ENCODE measurements around the gene DPY19L1. TPM values are rescaled to one million over a fixed set of nuclear protein-coding genes. Genes with fewer than 3 reads are reported as not detected.

The DPY19L1 gene
- total RNA-seq, 1 experiment from 2014 or later, result 14.3 TPM

DNA sequence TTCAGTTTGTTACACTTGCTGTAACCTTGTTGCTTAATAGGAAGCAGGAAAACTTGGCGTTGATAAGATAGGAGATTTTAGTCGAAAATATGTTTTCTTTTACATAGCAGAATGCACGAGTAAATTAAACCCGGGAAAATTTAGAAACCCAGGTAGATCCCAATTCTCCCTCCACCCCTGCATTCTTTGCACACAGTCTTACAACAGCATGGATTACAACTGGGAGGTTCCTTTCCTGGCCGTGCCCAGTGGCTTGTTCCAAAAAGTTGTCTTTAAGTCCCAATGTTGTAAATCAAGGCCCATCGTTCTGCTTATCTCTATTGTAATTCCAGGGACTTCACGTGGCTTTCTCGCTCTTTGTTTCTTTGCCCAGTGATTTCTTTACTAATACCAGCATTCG, 1.1 kb upstream of the DPY19L1 start:
- Histone ChIP-seq H3K79me2 (ENCODE audit: insufficient read depth, low read length) (peaks cover 9% of the 10 kb centered on the region; the same call in 1 of the 2 replicates), H4K5ac (ENCODE audit: insufficient read length, low read depth, low read length) (no peak overlapping the region), H4K8ac (replicated peaks; ENCODE audit: insufficient read length, low read depth, low read length) (no peak overlapping the region), H3K27me3 (ENCODE audit: insufficient read depth, low read length) (no peaks in the 10 kb centered on the region), H3K4ac (ENCODE audit: low read depth, low read length) (no peak overlapping the region), H3K23me2 (ENCODE audit: insufficient read length, low read depth, low read length, poor library complexity, severe bottlenecking) (peaks cover 8% of the 10 kb centered on the region), H2BK12ac (ENCODE audit: insufficient read length, low read depth, low read length) (no peak overlapping the region), H2AK5ac (ENCODE audit: insufficient read length, low read length) (no peak overlapping the region), H2AFZ (ENCODE audit: low read length) (no peak overlapping the region), H2BK120ac (ENCODE audit: low read depth, low read length, poor library complexity, severe bottlenecking) (no peak overlapping the region), H2BK15ac (ENCODE audit: low read depth, low read length) (no peak overlapping the region), H4K20me1 (ENCODE audit: control insufficient read depth, insufficient read depth, insufficient read length) (no peaks in the 10 kb centered on the region), H4K91ac (ENCODE audit: insufficient read length, low read depth, low read length) (no peak overlapping the region), H2BK5ac (ENCODE audit: insufficient read length, low read length) (no peak overlapping the region), H3K4me2 (ENCODE audit: insufficient read depth, insufficient read length, low read length) (peak overlapping the region; percentile 78), H3K4me1 (ENCODE audit: insufficient read depth, low read length) (no peaks in the 10 kb centered on the region), H3K79me1 (ENCODE audit: insufficient read depth, low read depth, low read length, poor library complexity, severe bottlenecking) (peaks cover 2% of the 10 kb centered on the region), H3K14ac (ENCODE audit: insufficient read depth, low read length) (no peak overlapping the region), H3T11ph (ENCODE audit: low read length) (no peak overlapping the region), H3K23ac (ENCODE audit: insufficient read length, low read depth, low read length) (no peak overlapping the region), H3K27ac (ENCODE audit: insufficient read length, low read depth, low read length) (no peak overlapping the region), H3K9ac (ENCODE audit: extremely low read depth, insufficient read length, low read length) (no peak overlapping the region), H3K56ac (ENCODE audit: insufficient read length, low read depth, low read length) (no peak overlapping the region), H3K9me3 (ENCODE audit: control insufficient read depth, low read depth, low read length) (no peaks in the 10 kb centered on the region), H3K18ac (ENCODE audit: insufficient read length, low read depth, low read length) (no peak overlapping the region), H2BK20ac (ENCODE audit: low read depth, low read length, poor library complexity, severe bottlenecking) (no peak overlapping the region)
- DNase-seq, result no peak
- TF ChIP-seq, protein P1, sequence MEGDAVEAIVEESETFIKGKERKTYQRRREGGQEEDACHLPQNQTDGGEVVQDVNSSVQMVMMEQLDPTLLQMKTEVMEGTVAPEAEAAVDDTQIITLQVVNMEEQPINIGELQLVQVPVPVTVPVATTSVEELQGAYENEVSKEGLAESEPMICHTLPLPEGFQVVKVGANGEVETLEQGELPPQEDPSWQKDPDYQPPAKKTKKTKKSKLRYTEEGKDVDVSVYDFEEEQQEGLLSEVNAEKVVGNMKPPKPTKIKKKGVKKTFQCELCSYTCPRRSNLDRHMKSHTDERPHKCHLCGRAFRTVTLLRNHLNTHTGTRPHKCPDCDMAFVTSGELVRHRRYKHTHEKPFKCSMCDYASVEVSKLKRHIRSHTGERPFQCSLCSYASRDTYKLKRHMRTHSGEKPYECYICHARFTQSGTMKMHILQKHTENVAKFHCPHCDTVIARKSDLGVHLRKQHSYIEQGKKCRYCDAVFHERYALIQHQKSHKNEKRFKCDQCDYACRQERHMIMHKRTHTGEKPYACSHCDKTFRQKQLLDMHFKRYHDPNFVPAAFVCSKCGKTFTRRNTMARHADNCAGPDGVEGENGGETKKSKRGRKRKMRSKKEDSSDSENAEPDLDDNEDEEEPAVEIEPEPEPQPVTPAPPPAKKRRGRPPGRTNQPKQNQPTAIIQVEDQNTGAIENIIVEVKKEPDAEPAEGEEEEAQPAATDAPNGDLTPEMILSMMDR (conservative IDR thresholded peaks at IDR 0.05), result no peak
- Mint-ChIP-seq H3K36me3 (ENCODE audit: insufficient read depth in 1 of 3, low read depth in 3 of 3) (no peaks in the 10 kb centered on the region), H3K27ac (peak overlapping the region in 2 of 3 experiments; percentile 44 to 78; a peak in 4 of 7 replicates), H3K4me1 (peaks cover 26 to 27% of the 10 kb centered on the region in 2 experiments), H3K4me3 (peak overlapping the region; percentile 86 to 89), H3K27me3 (ENCODE audit: low read depth) (peaks cover 5% of the 10 kb centered on the region), H3K9me3 (no peaks in the 10 kb centered on the region)
- WGBS (ENCODE audit: extremely low coverage, insufficient read length, low lambda C conversion rate), result no CpG with 5 or more reads among the region's 9 CpGs

Data from H9 (cell line).